Smooth muscle cell of trachea (primary cell): ENCODE data around the gene ZBTB22. TPM values are rescaled to one million over a fixed set of nuclear protein-coding genes. Genes with fewer than 3 reads are reported as not detected.

ENCODE experiments used
- total RNA-seq: library from RNA; depleted of rRNA; stranded (reverse); fragments of >200 nt; gene quantifications from 2 replicates; pipeline ENCODE4 v1.2.1, GENCODE V29; 2014

ZBTB22 gene
- 18.0 and 25.8 TPM in 2 replicates for total RNA-seq

GRCh38 chr6:33317669-33318425 lies at the start of gene ZBTB22:
Gene ZBTB22, minus strand, starts transcription at chr6:33317744. Its CDS starts 828 bp downstream, at chr6:33316916.

GRCh38 chr6:33313709-33314514 lies 3.6 kb downstream of the ZBTB22 start, which contains the start of gene TAPBP:
Gene TAPBP, minus strand, starts transcription at chr6:33314078. Its CDS starts 37 bp downstream, at chr6:33314041.

GRCh38 chr6:33298773-33299236 lies 18.7 kb downstream of the ZBTB22 start, which contains the start of gene RGL2:
Gene RGL2, minus strand, starts transcription at chr6:33298942. Its CDS starts 332 bp downstream, at chr6:33298610.

GRCh38 chr6:33288921-33289783 lies 28.4 kb downstream of the ZBTB22 start, which contains the start of the genes PFDN6 and WDR46:
Gene PFDN6, plus strand, starts transcription at chr6:33289601. Its CDS starts 256 bp downstream, at chr6:33289857.
Gene WDR46, minus strand, starts transcription at chr6:33289239. Its CDS starts 69 bp downstream, at chr6:33289170.

GRCh38 chr6:33276864-33277662 lies 40.5 kb downstream of the ZBTB22 start, which contains the start of gene B3GALT4:
Gene B3GALT4, plus strand, starts transcription at chr6:33277123. Its CDS starts 297 bp downstream, at chr6:33277420.

GRCh38 chr6:33271468-33272274 lies 45.9 kb downstream of the ZBTB22 start, which contains the start of the genes RPS18 and VPS52:
Gene RPS18, plus strand, starts transcription at chr6:33272075. Its CDS starts 45 bp downstream, at chr6:33272120.
Gene VPS52, minus strand, starts transcription at chr6:33271876. Its CDS starts 201 bp downstream, at chr6:33271675.

Other genes starting within 250 kb of the ZBTB22 start
- gene HLA-DPA1, start 244.1 kb downstream of the ZBTB22 start, total RNA-seq: 1.7 and 2.8 TPM in 2 replicates
- 1.8 and 10.0 TPM in 2 replicates for gene HLA-DPB1, start 241.8 kb downstream of the ZBTB22 start, total RNA-seq
- gene COL11A2, start 125.3 kb downstream of the ZBTB22 start, total RNA-seq: 0.15 and 1.2 TPM in 2 replicates
- 28.2 and 36.4 TPM in 2 replicates for gene RXRB, start 117.1 kb downstream of the ZBTB22 start, total RNA-seq
- 126 and 152 TPM in 2 replicates for gene SLC39A7, start 116.9 kb downstream of the ZBTB22 start, total RNA-seq
- gene HSD17B8, start 113.1 kb downstream of the ZBTB22 start, total RNA-seq: 11.1 and 11.6 TPM in 2 replicates
- gene RING1, start 109.2 kb downstream of the ZBTB22 start, total RNA-seq: 31.4 and 52.9 TPM in 2 replicates
- 42.0 and 42.8 TPM in 2 replicates for gene VPS52, start 45.9 kb downstream of the ZBTB22 start, total RNA-seq
- 3,088 and 3,156 TPM in 2 replicates for gene RPS18, start 45.7 kb downstream of the ZBTB22 start, total RNA-seq
- 12.5 and 18.0 TPM in 2 replicates for gene B3GALT4, start 40.6 kb downstream of the ZBTB22 start, total RNA-seq
- 69.3 and 86.5 TPM in 2 replicates for gene WDR46, start 28.5 kb downstream of the ZBTB22 start, total RNA-seq
- gene PFDN6, start 28.1 kb downstream of the ZBTB22 start, total RNA-seq: 26.6 and 51.3 TPM in 2 replicates
- 29.2 and 41.7 TPM in 2 replicates for gene RGL2, start 18.8 kb downstream of the ZBTB22 start, total RNA-seq
- gene TAPBP, start 3.7 kb downstream of the ZBTB22 start, total RNA-seq: 54.8 and 136 TPM in 2 replicates
- 41.7 and 65.6 TPM in 2 replicates for gene DAXX, start 5.2 kb upstream of the ZBTB22 start, total RNA-seq
- 1.8 and 36.2 TPM in 2 replicates for gene KIFC1, start 74.1 kb upstream of the ZBTB22 start, total RNA-seq
- 23.9 and 27.0 TPM in 2 replicates for gene PHF1, start 93.3 kb upstream of the ZBTB22 start, total RNA-seq
- gene CUTA, start 100.4 kb upstream of the ZBTB22 start, total RNA-seq: 125 and 147 TPM in 2 replicates
- 8.0 and 10.8 TPM in 2 replicates for gene SYNGAP1, start 102.3 kb upstream of the ZBTB22 start, total RNA-seq
- 5.1 and 5.3 TPM in 2 replicates for gene ZBTB9, start 136.8 kb upstream of the ZBTB22 start, total RNA-seq